ENCODE results near the gene TBX20.
"Not testable (repeated sequence)": the region's sequence is repeated elsewhere in the genome, so short reads cannot be mapped to it uniquely, and the experiment has no call there.

The TBX20 gene

DNA sequence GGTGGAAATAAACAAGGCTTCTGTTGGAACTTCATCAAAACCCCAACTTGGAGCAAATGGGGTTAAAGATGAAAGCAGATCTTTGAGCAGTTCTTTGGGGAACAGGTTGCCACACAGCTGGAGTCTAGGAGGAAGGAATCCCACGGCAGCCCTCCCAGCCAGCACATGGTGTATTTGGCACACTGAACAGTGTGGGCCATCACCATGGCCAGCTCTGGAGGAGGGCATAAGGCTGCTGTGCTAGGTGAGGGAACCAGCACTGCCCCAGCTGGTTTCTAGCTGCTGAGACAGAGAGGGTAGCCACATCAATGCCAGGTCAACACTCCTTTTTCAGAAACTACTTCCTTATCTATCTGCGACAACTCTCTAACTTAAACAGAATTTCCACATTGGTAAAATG is 33.7 kb downstream of the TBX20 start:
- DNase-seq (ENCODE audit: low read depth): not testable (repeated sequence)

DNA sequence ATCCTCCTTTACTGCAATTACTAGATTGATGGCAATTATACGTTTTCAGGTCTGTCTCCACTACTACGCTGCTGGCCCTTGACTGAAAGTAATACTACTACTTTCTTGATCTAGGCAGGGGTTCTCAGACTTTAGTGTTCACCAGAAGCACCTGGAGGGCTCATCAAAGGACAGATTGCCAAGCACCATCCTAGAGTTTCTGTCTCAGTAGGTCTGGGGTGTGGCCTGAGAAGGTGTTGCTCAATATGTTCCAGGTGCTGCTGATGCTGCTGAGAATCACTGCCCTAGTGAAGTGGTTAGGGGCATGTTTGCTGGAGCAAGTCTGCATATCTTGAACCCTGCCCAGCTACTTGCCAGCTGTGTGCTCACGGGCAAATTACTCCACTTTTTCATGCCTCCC is 37.9 kb downstream of the TBX20 start:
- DNase-seq (ENCODE audit: low read depth): not testable (repeated sequence)

DNA sequence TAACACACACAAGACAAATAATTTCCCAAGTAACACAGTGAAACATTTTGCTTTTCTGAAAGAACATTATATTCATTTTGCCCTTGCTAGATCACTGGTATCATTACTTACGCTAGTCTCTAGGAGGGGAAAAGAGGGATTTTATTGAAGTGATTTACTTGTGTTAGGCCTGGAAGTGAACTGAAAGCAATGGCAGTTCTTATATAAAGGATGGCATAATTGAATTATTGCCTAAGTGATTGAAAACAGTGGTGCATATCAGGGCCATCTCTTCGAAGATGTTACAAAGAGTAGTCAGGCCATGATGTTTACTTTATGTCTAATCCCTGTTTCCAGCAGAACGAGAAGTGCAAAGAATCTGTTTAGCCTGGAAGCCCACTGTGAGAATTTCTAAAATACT is 38.8 kb downstream of the TBX20 start:
- DNase-seq (ENCODE audit: low read depth): not testable (repeated sequence)

DNA sequence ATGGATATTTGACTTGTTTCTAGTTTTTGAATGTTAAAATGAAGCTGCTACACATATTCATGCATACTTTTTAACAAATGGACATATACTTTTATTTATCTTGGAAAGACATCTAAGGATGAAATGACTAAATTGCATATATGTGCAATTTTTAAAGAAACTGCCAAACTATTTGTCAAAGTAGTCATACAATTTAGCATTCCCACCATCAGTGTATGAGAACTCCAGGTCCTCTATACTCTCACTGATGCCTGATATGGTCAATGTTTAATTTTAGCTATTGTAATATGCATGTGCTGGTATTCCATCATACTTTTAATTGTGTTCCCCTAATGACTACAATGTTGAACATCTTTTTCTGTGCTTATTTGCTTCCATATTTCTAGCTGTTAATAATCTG is 47.0 kb downstream of the TBX20 start:
- DNase-seq (ENCODE audit: low read depth): not testable (repeated sequence)

DNA sequence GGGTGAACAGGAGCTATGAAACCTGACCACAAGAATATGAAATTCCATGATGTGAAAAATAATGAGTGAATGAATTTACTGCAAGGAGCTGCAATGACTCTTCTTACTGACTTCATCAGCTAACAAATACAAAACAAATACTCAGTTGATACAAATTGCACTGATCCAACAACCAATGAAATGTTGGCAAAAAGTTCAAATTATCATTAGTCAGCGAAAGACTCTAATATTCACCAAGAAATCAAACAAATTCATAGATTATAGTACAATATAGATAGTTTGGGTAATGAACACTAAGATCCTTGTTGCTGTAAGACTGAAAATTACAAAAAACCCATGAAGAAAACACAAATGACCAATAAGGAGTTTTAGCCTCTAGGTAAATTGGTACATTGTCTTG is 49.0 kb downstream of the TBX20 start:
- not testable (repeated sequence) for DNase-seq (ENCODE audit: low read depth)

DNA sequence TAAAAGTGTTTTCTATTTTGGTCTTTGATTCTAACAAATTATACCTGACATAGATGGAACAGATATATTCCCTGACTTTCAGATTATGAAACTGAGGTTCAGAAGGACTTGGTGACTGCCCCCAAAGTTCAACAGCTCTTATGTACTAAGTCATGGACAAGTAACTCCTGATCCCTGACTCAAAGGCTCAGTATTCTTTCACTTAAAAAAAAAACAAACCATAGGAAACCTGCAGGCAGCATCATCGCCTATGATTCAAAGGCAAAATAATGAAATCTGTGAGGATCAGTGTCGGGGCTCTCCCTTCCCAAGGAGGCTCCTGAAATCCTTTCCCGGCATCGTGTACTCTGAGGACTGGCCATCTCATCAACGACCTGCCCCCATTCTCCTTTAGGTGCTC is 49.9 kb downstream of the TBX20 start:
- not testable (repeated sequence) for DNase-seq (ENCODE audit: low read depth)

DNA sequence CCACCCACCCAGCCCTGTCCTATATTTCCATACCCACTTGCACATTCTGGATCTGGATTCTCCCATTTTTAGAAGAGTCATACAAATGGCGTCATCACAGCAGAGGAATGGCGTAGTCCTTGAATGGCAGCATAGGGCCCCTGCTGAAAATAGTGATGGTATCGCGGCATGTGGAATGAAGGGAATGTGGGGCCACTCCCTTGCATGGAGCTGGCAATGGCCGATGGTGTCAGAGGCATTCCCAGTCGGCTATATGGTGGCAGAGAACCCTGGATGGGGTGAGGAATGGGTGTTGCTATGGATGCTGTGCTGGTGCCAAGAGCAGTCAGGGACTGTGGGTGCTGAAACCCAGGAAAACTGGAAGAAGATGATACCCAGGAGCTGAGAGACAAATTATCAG is 51.5 kb downstream of the TBX20 start:
- not testable (repeated sequence) for DNase-seq (ENCODE audit: low read depth)

DNA sequence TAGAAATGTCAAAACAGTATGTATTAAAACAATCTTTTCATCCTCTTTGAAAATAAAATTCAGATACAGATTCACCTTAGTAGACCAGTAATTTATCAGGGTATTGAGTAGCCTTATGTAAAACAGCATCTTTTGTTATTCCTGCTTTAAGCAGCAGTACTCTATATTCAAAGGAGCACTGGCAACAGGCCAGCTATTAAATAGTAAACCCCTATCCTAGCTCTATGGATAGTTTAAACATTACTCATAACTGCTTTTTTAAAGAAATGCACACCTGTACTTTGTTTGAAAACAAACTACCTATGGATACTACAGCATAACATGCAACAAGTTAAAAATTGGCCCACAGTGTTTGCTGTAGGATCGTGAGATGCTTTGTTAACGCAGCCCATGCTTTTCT is 53.7 kb downstream of the TBX20 start:
- not testable (repeated sequence) for DNase-seq (ENCODE audit: low read depth)

DNA sequence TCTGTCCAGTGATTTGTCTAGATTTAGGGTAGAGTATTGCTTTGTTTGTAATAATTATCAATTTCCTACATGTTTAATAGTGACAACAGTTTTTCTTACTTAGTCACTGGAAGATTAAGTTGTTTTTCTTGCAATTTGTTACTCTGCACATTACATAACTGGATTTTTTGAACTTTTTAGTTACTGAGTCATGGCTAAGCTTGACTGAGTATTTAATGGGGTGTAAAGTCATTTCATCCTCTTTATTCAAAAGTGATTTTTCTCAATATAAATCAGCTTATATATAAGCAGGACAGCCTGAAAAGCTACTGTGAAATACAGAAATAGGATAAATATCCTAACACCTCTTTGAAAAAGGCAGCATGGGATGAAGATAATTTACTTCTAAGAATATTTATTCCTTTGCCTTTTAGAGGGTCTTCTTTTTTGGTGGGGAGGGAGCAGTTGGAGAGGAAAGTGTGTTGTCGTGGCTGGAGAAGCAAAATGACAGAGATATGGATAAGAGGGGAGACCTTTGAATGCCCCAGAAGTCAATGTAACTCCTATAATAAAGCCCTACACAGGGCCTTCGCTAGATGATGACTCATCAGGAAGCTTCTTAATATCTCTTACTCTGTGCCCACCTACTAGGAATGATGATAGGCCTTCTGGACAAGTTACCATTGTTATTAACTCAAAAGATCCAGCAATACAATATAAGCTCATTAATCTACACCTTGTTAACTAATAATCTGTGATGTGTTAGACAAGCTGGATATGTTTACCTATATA is 55.3 kb downstream of the TBX20 start:
- not testable (repeated sequence) for DNase-seq (ENCODE audit: low read depth)

DNA sequence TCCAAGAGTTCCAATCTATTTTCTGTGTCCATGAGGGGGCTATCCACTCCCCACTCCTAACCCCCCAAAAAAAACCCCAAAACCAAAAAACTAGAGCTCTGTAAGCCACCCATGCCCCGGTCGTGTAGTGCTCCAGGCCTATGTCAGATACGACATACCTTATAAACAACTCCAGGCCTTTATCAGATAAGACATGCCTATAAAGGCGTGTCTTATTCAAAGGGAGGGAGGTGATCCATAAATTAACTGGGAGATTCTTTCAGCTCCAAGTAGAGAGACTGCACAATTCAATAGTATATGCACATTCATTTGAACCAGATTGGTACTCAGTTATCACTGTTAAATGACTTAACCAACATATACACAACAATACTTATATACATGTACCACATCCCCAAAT is 62.3 kb downstream of the TBX20 start:
- DNase-seq (ENCODE audit: low read depth): not testable (repeated sequence)

DNA sequence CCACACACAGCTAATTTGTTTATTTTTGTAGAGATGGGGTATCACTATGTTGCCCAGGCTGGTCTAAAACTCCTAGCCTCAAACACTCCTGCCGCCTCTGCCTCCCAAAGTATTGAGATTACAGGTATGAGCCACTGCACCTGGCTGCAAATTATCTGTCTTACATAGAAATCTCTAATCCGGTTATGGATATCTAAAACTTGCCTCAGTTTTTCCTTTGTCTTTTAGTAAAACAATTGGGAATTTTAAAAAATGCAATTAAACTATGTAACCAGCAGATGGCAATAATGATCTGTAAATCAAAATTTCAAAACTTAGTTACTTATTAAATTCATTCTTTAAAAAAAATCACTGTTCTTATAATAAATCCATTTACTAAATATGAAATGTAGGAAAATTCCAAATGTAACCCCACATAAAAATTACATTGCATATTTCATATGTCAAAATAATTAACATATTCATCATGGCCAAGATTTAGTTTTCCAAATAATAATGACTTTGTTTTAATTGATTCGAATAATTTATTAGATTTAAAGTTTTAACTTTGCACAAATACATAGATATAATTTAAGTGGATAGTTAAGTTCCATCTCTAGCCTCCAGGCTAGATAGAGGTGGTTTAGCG is 63.6 kb downstream of the TBX20 start:
- DNase-seq (ENCODE audit: low read depth): not testable (repeated sequence)

DNA sequence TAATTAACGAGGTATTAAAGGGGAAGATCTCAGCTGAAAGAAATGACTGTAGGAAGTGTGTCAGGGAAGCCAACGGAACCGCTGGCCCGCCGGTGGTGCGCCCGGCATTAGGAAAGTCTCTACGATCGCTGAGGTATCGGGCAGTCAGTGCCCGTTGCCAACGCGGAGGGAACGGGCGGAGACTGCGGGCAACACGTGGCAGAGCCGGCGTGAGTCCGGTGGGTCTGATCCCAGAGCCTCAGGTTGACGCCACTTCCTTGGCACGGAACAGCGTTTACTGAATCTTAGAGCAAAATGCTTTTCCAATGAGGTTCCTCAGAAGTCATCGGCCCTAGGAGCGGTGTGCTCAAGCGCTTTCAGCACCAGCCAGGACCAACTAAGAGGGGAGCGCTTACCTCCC is 67.1 kb downstream of the TBX20 start:
- not testable (repeated sequence) for DNase-seq (ENCODE audit: low read depth)

DNA sequence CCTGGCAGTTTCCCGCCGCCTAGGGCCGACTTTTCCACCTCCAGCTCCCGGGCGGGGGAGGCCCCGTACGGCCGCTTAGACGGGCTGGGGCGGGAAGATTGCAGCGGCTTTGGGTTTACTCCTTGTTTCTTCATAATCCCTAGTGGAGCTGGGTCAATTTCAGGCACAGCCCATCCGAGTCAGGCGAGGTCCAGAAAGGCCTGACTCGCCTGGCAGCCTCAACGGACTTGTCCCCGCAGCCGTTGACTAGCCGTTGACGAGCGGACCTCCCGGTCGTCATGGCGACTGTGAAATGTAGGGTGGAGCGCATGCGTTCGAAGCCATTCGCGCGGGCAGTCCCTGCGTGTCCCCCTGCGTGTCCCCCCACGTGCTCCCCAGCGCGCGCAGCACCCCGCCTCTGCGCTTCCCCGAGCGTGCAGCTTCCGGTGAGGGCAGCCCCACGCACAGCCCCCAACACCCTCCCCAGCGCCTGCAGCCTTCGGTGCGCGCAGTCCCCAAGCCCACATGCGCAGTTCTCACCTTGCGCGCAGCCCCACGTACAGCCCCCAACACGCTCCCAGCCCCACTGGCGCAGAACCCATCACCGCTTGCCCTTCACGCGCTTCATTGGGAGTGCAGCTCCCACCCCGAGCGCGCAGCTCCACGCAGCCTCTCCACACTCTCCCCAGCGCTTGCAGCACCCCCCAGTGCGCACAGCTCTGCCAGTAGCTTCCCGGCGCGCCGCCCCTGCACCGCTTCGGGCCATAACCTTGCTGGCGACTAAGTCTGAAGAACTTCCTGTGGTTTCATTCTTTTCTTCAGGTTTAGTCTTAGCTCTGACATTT is 67.8 kb downstream of the TBX20 start:
- DNase-seq (ENCODE audit: low read depth): no peak

DNA sequence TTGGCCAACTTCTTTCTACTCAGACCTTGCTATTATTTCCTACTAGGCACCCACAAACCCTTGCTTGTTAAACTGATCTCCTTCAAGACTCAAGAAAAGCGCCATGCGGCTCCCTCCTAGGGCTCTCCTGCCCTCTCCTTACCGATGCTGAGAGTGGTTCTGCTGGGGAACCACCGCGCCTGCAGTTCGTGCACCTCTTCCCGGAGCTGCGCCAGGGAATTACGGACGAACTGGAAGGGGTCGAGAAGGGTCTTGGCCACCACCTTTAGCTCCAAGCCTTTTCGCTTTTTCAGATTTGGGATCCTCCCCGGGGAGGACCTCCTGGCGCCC is 68.4 kb downstream of the TBX20 start:
- DNase-seq (ENCODE audit: low read depth): not testable (repeated sequence)

DNA sequence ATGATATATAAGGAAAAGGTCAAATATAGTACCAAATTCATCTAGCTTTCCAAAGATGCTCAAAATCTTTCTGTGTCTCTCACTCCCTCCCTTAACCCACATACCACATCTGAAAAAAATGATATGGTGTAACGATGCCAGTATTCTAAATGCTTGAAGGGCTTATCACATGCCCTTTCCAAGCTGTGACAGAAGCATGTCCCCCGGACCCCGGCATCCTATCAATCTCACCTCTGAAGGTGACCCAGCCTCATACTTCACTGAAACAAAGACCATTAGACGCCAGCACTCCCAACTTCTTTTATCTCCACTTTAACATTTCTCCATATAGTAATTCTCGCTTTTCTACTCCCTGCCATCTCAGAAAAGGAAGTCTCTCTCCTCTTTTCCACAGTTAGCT is 68.9 kb downstream of the TBX20 start:
- DNase-seq (ENCODE audit: low read depth): not testable (repeated sequence)

DNA sequence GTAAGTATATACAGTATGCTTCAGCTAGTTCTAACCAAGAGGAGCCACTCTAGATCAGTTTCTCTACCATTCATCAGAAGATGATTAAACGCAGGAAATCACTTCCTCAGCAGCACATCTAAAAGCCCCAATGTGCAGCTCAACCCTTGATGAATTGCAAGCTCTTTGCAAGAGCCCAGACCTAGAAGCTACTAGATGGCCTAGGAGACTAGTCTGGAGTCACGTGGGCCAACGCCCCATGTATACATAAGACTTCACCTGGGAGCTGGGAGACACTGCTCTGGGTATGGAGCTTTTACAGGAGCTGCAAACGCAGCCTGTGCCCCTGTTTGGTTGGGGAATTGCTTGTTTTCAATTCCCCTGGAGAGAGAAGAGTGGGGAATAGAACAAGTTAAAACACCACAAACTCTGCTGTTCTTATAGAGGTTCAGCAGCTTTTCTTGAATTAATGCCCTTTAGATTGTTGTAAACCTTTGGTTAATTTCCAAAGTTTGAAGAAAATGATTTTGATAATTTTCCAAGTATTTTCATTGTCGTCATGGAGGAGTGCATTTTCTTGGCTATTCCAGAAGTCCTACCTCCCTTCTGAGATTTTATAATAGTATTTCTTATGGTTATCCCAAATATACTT is 69.9 kb downstream of the TBX20 start:
- DNase-seq (ENCODE audit: low read depth): not testable (repeated sequence)

DNA sequence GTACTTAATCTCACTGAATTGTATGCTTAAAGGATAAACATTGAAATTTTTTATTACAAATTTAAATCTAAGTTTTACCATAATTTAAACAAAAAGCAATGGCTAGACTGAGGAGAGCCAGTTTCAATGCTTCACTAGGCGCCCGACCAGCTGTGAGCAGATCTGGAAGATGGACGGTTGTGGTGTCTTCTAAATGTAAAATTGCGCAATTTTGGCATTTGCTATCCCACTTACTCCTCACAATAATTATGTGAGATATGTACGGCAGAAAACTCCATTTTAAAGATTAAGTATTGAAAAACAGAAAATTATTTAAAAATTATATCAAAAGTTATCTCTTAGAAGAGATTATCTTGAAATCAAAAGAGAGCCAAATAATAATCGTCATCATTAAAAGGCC is 73.2 kb downstream of the TBX20 start:
- DNase-seq (ENCODE audit: low read depth): not testable (repeated sequence)

DNA sequence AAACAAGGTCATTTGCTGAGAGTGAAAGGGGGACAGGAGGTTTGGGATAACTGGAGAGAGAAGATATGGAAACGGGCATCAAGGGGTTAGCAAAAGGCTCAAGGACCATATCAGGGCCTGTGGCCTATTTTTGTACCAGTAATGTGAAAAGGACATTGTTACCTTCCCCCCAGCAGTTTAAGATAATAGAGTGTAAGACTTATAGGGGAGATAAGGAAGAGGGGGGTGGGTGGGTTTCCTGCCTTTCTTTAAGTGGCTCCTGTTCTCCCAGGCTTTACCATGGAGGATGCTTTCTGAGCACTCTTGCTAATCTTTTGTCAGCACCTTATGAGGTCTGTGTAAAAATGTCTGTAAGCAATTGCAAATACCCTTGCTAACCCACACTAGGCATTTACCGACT is 80.7 kb downstream of the TBX20 start:
- not testable (repeated sequence) for DNase-seq (ENCODE audit: low read depth)

DNA sequence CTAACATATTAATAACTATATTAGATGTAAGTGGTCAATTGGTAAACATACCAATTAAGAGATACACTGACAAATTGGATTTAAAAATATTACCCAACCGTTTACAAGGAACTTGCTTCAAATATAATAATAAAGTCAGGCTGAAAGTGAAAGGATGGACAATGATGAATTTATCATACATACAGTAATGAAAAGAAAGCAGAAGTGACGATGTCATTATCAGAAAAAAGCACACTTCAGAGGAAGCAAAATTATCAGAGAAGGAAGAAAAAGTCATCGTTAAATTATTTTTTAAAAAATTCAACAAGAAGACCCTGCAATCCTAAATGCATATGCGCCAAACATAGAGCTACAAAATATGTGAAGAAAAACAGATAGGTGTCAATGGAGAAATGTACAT is 81.8 kb downstream of the TBX20 start:
- DNase-seq (ENCODE audit: low read depth): not testable (repeated sequence)

DNA sequence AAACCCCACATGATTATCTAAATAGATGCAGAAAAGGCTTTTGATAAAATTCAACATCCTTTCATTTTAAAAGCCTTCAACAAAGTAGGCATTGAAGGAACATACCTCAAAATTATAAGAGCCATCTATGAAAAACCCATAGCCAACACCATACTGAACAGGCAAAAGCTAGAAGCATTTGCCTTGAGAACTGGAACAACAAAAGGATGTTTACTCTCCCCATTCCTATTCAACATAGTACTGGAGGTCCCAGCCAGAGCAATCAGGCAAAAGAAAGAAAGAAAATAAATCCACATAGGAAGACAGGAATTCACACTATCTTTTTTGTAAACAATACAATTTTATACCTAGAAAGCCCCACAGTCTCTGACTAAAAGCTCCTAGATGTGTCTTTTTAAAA is 86.2 kb downstream of the TBX20 start:
- DNase-seq (ENCODE audit: low read depth): not testable (repeated sequence)

DNA sequence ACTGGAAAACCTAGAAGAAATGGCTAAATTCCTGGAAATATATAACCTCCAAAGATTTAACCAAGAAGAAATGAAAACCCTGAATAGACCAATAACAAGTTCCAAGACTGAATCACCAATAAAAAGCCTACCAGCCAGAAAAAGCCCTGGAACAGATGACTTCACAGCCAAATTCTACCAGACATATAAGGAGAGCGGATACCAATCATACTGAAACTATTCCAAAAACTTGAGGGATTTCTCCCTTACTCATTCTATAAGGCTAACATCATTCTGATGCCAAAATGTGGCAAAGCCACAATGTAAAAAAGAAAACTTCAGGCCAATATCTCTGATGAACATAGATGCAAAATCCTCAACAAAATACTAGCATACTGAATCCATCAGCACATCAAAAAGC is 86.7 kb downstream of the TBX20 start:
- DNase-seq (ENCODE audit: low read depth): not testable (repeated sequence)

DNA sequence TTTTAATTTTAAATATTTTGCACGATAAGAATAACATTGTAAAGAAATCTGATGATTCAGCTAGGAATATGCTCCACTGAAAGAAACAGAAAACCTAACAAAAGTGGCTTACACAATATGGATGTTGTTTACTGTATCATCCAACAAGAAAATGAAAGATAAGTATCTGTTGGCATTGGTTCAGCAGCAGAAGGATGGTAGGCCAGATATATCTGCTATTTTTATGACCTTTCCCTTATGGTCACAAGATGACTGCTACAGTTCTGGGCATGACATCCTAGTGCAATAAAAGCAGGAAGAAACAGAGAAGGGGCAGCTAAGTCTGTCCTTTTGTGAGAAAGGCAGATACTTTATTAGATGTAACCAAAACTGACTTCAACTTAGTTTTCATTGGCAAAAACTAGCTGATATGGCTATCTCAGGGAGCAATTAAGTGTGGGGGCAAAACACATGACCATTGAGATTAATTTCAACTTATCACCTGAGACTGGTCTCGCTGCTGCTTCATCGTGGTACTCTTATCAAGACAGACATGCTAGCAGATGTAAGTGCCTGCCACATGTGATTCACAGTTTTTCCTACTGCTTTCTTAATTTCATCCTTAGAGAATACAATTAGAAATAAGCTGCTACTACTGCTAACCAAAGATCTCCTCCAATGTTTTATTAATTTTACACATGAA is 92.7 kb downstream of the TBX20 start:
- DNase-seq (ENCODE audit: low read depth): not testable (repeated sequence)
